Astrocyte of the cerebellum (primary cell): ENCODE results near the gene RMND5A.

ENCODE experiments used
- DNase-seq: peaks from one replicate; pipeline ENCODE4 v3.0.0-alpha.2; 2011; ENCODE audit warnings: low read depth
- H3K4me3 ChIP-seq: 2 replicates; pipeline ENCODE4 v1.5.1; 2011; ENCODE audit warnings: mild to moderate bottlenecking, low read depth, low read length, moderate library complexity
- CTCF ChIP-seq: IDR thresholded peaks from 2 replicates; pipeline ENCODE4 v1.5.1; 2012; ENCODE audit warnings: low read length, low read depth, moderate library complexity, mild to moderate bottlenecking; ENCODE audit errors: missing control alignments
- in situ Hi-C: cut with HindIII; loops from 2 replicates; pipeline ENCODE4 v1.10.0; 2017; ENCODE audit warnings: low sequenced_read_pairs

The RMND5A gene

GRCh38 chr2:86809481-86810121 is 89.5 kb downstream of the RMND5A start:
- TF ChIP-seq CTCF = no peak
- in situ Hi-C loops = no loop called here
- H3K4me3 ChIP-seq = no peak overlapping the region
- no peak for DNase-seq

GRCh38 chr2:86815611-86816010 is 95.5 kb downstream of the RMND5A start:
- no peak overlapping the region for H3K4me3 ChIP-seq
- no peak for TF ChIP-seq CTCF
- in situ Hi-C loops = no loop called here
- no peak for DNase-seq

- H3K4me3 ChIP-seq = no peak overlapping the region
- no peak for TF ChIP-seq CTCF
- in situ Hi-C loops = no loop called here
- no peak for DNase-seq
Observed at GRCh38 chr2:86818114-86818801, 98.2 kb downstream of the RMND5A start.

- no peak for DNase-seq
- no peak for TF ChIP-seq CTCF
- no peak overlapping the region for H3K4me3 ChIP-seq
- in situ Hi-C loops = no loop called here
Observed at GRCh38 chr2:86818957-86819356, 98.9 kb downstream of the RMND5A start.

- no peak for DNase-seq
- in situ Hi-C loops = no loop called here
- H3K4me3 ChIP-seq = no peak overlapping the region
- no peak for TF ChIP-seq CTCF
Observed at GRCh38 chr2:86821306-86821705, 101.2 kb downstream of the RMND5A start.

GRCh38 chr2:86821842-86822241 is 101.8 kb downstream of the RMND5A start:
- in situ Hi-C loops = no loop called here
- no peak for DNase-seq
- no peak overlapping the region for H3K4me3 ChIP-seq
- no peak for TF ChIP-seq CTCF
